NCI-H2227 treated with DMSO at 0.1 percent for 48 hours (cell line): ENCODE measurements around the gene GNAI3.
A peak's percentile ranks its signal among the peaks of the same experiment; 100 is the strongest.

ENCODE experiments used
- DNase-seq: peaks from one replicate; lab custom pipeline; 2025; lab: John Stamatoyannopoulos, UW

Gene GNAI3

DNA sequence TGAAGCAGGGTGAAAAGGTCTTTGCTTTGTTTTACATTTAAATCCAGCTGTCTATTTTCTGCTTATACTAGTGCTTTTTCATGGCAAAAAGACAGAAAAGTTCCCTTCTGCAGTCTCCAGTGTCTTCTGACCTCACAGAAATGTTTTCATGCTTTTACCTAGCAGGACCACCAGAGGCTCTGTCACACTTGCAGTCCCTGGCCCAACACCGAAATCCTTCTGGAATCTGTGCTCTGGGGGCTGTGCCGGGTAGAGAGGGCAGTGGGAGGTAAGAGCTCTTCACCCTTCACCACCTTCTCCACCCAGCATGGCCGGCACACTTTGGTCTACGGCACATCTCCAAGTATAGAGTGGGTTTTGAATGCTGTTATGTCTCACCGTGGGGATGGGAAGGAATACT, 50.2 kb downstream of the GNAI3 start:
- no peak for DNase-seq

DNA sequence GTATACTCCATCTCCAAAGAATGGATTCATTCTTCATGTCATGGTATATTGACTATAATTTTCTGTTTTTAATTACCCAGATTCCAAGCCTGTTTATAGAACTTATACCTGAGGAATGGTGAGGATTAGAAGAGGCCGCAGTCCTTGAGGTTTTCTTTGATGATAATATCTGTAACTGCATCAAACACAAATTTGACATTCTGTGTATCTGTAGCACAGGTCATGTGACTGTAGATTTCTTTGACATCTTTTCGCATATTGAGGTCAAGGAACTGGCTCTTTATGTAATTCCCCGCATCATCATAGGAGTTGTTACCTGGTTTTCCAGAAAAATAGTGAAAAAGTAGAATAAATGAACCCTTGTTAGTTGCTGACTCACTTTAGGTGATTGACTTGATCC, 54.8 kb downstream of the GNAI3 start:
- DNase-seq, result no peak

DNA sequence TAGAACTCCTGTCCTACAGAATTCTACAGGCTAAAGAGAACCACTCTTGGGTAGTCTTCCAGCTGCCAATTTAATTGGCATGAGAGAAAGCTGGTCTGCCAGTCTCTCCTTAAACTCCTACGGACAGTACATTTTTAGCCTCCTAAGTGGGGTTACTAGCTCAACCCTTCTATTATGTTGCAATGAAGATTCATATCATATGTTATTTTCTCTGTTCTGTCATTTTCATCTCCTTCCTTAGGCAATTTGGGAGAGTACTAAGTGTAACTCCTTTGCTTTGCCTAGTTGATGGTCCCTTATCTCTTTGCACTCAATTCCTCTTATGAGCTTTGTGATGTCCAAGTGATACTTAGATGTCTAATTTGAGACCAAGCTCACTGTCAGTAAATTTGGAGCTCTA, 57.0 kb downstream of the GNAI3 start:
- DNase-seq, result peak; percentile 46

DNA sequence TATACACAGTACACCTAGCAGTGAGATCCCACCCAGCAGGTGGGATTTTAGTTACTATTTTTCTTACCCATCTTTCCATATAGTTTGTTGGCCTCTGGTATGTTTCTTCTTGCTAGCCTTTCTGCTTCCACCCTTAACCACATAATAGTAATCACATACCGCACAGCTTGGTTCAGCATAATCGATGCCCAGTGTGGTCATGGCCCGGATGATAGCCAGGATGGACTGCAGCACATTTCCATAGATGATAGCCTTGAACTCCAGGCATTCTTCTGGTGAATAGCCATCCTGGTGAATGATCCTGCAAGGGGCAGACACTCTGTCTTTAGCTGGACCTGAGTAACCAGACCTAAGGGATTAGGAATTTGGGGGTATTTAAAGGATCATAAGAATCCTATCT, 61.5 kb downstream of the GNAI3 start:
- DNase-seq, result no peak

DNA sequence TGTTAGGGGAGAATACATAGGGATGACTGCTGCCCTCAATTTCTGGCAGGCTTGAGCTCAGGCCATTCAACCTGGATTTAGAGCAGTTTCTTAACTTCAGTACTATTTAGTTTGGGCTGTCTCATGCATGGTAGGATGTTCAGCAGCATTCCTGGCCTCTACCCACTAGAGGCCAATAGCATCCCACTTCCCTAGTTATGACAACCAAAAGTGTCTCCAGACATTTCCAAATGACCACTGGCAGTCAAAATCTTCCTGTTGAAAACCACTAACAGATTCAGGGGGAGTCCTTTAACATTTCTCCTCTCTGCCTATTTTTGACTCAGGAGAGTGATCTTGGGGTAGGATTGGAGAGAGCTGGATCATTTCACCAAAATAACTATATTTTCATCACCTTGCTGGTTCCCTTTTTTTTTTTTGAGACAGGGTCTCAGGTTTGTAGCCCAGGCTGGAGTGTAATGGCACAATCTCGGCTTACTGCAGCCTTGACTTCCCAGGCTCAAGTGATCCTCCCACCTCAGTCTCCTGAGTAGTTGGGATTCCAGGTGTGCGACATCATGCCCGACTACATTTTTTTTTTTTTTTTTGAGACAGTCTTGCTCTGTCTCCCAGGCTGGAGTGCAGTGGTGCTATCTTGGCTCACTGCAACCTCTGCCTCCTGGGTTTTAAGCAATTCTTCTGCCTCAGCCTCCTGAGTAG, 62.3 kb downstream of the GNAI3 start:
- DNase-seq, result no peak

DNA sequence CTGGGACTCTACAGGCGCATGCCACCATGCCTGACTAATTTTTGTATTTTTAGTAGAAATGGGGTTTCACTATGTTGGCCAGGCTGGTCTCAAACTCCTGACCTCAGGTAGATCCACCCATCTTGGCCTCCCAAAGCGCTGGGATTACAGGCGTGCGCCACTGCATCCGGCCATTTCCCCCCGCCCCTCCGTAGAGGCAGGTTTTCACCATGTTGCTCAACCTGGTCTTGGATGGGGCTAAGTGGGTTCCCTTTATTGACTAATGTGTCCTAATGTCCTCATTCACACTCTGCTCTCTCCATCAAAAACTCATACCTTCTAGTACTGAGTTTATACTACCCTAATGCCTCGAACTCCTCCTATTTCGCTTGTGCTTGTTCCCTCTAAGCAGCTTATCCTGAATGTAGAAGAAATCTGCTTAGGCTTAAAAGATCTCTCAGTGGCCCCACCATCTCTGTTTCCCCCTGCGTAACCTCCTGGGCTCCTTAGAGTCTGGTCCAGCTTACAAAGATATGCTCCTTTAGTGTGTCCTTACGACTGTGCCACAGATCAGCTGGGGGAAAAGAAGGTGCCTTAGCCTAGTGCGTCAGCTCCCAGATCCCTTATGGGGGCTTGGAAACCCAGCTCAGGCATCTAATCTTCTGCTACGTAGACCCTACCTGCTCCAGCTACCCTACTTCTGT, 63.0 kb downstream of the GNAI3 start:
- no peak for DNase-seq

DNA sequence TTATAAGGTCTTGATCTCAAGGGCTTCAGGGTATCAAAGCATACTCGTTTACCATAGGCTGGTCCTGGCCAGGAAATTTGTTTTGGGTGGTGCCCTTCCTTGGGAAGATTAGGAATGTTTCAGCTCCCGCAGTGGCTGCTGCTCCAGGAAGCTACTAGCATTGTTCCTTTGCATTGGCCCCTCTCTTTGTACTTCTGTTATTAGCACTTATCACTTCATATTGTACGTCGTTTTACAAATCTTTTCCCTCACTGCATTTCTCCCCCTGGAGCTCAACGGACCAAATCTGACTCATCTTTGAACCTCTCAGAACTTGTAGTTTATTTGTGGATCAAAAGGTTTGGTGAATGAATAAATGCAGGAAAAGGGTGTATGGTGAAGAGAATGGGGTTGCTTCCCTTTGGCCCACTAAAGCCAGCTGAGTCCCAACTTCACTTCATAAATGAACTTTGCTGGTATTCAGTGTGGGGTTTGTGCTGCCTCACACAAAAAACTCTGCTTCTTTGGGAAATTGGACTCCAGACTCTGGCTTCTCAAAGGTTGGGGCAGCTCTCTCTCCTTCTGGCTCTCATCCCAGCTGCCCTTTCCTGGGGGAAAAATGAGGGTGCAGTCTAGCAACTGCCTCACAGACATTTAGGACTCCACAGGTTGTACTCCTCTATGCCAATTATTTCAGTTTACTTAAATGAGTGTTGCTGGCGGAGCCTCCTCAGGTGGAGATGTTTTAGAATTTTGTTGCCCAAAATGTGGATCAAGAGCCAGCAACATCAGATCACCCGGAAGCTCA, 65.1 kb downstream of the GNAI3 start:
- DNase-seq, result no peak

DNA sequence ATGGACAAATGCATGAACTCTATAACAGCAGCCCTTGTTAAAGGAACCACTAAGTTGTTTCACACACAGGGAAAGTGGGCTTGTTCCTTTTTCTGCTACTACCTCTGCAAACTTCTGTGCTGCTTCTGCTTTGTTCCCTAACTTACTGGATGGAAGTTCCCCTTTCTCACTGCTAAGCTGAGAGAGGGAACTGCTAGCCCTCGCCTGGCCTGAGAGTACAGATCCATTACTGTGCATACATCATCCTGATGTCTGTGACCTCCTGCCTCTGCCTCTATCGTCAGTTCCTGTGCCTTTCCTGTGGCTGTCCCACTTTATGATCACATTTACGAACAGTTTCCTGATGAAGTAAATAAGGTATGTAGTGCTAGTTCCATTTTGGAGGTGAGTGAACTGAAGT, 67.5 kb downstream of the GNAI3 start:
- DNase-seq, result no peak

DNA sequence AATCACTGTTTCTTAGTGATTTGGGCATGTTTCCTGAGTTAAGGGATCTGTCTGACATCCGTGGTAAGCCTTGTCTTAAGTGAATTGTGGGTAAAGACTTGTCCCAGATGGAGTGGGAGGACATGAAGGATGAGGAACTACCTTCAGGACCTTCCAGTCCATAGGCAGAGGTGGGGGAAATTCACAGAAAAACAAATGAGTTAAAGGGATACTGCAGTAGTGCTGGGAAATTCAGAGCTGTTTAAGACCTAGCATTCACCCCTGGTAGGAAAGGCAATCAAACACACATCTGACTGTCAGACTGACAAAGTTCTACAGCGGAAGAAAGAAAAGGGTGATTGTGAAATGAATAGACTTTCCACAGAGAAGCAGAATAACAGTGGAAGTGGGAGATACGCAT, 68.0 kb downstream of the GNAI3 start:
- no peak for DNase-seq

DNA sequence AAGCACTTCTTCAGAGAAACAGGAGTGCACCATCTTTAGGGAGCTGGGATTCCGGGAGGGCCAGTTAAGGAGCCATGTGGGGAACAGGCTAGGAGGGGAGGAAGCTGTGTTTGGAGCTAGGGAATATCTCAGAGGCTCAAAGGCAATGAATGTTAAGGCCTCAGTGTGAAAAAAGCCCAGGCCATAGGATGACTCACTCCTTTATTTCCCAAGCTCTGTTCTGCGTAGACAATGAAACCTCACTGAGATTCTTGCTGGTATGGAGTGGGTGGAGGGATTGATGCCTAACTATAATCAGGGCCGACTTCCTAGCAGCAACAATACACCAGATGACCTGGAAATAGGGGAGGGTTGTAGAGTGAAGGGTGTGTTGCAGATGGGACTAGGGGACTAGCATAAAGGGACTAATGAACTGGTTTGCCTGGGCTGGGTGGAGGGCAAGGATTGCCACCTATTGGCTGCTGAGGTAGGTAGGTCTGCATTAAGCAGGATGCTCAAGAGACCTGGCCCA, 68.9 kb downstream of the GNAI3 start:
- no peak for DNase-seq

DNA sequence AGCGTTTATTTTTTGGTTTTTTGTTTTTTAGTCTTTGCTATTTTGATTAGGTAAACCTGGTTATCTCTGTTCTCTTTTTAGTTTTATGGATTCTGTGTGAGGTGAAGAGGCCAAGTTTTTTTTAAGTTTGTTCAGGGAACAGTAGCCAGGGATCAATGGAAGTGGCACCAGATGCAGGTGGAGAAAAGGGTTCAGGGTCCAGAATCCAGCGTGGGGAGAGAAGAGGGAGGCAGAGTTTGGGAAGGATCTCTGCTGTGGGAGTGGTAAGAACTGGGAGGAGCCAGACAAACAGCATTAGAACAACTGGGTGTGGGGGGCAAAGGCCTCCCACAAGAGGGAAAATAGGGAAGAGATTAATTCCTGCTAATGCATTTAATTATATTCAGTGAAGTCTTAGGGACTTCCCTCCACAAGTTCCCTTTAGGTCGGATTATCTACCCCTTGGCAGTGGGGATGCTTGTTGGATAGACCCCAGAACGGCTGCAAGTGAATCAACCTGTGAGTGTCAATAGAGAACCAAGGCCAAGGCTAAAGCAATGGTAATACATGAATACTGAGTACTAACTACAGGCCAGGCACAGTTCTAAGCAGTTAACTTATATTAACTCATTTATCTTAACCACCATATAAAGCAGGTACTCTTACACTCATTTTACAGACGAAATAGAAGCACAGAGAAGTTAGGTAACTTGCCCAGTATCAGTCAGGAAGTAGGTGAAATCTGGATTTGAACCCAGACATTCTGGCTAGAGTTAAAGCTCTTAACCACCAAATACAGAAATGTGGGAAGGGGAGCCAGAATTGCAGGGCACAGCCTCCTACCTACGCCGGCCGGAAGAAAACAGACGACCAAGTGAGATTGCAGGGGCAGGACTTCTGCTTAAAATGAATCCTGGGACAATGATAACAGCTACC, 70.5 kb downstream of the GNAI3 start:
- DNase-seq, result no peak

DNA sequence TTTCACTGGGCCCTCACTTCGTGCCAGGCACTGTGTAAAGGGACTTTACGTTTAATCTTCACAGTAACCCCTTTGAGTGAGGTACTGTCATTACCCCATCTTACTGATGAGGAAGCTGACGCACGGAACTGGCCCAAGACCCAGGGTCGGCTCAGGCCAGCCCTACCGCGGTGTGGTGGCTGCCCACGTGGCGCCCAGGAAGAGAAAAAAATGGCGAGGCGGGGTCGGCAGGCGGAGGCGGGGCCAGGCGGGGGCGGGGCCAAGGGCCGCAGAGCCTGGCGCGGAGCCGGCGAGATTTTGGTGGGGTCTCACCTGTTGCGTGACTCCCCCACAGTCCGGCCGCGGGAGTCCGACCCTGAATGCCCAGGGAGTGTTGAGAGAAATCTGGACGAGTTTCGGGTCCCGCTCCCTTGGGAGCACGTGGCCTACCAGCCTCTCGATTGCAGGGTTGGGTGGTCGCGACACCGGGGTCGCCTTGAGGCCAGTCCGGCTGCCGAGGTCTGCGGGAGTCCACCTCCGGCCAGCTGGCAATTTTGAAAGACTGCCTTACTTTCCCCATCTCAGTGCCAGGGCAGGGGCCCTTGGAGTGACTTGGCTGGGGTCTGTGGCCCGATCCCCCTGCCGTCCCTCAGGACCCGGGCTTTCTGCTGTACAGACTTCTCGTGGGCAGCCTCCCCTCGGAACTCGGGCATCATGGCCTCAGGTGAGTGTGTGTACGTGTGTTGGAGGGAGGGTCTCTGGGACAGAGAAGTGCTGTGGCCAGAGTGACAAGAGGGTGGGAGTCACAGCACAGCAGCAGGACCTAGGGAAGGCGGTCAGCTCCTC, 71.4 kb downstream of the GNAI3 start, which contains the start of the genes AMPD2 and GNAT2:
TSS of gene AMPD2 (plus strand) at position 262 of the 825 bp plus-strand sequence. CDS start 1,339 bp downstream, outside the sequence.
TSS of gene GNAT2 (minus strand) at position 41 of the 825 bp plus-strand sequence. CDS start 6,746 bp downstream, outside the sequence.
- DNase-seq, result peak; percentile 51

DNA sequence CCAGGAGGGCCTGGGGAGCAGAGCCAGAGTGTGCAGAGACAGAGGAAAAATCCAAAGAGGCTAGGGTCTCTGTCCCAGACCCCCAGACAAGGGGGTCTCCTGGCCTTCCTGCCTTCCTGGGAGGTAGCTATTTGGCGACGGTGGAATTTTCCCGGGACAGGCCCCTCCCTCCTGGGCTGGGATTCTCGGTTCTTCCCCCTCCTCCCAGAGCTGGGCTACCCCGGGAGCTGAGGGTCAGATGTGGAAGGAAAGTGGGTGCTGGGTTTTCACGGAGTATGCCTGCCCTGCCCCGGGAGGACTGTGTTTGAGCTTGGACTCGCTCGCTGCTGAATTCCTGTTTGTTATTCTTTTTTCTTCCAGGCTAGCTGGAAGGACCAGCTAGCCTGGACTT, 72.0 kb downstream of the GNAI3 start:
- DNase-seq, result peak; percentile 49

DNA sequence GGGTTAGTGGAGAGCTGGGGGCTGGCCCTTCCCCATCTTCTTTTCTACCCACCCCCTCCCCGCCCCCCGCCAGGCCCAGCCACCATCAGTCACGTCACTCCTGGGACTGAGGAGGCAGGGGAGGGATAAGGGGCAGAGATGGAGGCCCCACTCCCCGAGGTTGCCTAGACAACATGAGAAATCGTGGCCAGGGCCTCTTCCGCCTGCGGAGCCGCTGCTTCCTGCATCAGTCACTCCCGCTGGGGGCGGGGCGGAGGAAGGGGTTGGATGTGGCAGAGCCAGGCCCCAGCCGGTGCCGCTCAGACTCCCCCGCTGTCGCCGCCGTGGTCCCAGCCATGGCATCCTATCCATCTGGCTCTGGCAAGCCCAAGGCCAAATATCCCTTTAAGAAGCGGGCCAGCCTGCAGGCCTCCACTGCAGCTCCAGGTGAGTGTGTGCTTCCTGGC, 72.4 kb downstream of the GNAI3 start:
- DNase-seq, result peak; percentile 92

DNA sequence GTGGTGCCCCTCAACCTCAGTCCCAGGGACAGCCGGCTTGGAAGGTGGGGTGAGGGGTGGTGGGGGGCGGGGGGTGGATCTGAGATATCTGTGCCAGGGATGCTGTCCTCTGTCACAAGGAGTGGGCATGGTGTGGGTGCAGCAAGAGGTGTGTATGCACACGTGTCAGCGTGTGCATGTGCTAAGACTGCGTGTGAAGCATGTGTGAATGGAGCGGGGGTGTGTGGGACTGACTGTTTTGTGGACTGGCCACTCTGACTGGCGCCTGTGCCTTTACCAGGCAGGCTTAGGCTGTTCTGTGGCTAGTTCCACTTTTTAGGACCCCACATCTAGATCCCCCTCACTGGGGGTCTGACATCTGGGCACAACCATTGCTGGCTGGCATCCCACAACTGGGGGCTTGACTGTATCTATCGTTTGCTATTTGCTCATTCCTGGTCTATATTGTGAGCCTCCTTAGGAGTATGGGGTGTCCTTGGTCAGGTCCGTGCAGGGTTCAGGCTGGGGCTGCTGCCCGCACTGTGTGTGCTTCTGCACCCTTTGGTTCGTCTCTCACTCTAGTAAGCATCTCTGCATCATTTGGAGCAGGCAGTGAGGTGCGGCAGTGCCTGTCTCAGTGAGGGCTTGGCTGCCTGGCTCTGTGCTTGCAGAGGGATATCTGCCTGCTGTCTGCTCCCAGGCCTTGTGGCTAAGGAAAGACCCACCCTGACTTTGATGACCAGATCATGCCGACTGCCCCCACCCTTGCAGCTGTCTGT, 73.1 kb downstream of the GNAI3 start:
- DNase-seq, result no peak

DNA sequence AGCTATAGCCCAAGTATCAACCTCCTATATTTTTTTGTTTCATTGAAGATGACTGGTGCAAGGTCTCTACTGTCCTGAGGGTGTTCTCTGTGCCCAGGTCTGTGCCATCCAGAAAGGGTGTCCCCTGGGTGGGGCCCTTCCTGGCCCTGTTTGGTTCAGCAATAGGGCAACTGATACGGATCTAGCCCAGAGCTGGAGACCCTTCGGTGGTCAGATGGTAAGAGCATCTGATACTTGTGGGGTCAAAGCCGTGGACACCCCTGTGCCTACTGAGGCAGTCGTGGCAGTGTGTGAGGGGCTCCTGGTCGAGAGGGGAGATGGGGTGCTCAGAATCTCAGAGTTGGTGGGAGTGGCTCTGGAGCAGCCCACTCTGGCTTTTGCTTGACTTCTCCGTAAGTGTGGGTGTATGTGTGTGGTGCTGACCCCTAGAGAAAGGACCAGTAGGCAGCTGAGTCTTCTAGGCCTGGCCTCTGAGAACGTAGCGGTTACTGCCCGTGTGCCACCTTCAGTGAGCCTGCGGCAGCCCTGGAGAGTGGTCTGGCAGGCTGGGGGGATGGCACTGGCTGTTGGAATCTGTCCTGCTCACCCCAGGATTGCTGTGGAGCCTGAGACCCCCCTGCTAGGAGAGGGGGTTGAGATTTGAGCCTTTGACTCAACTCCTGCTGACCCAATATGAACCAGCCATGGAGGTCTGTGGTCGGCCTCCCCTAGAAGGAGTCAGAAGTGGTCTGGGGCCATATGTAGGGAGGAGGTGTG, 73.9 kb downstream of the GNAI3 start:
- DNase-seq, result no peak

DNA sequence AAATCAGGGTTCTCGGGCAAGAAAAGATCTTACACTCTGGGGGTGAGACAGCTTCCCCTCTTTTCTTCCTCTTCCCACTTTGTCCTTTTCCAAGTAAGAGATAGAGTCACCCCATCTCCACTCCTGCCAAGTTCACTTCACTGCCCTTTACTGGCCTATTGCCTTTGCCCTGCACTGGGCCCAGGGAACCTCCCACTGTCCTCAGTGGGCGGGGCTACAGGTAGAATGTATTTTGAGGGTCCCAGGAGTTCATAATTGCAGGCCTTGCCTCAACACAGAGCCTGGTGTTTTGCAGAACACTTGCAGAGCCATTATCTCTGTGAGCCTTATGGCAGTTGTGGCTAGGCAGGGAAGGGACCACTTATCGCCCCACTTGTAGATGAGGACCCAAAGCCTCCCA, 74.5 kb downstream of the GNAI3 start:
- DNase-seq, result no peak

DNA sequence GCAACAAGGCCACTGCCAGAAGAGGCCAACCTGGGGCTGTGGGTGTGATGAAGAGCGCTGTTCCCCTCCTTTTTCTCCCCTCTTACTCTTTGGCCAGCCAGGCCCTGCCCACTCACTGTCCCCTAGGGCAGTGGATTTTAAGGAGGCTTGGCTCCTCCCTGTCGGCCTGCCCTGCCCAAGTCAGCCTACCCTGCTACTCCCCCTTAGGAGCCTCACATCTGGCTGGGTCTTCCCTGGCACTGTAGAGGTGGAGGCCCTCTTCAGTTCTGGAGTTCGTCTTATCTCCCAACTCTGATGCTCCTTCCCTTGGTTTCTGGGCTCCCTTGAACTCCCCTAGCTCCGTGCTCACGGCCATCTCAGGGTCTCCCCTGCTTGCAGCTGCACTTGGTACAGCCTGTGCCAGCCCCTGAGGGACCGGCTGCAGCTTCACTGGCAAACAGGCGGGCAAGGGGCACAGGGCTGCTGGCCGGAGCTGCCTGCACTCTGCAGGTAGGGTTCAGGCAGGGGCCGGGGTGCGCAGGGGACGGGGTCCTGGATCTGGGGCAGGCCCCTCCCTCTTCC, 75.3 kb downstream of the GNAI3 start:
- no peak for DNase-seq
